Measurements from ENCODE around the gene LENG1. TPM values are rescaled to one million over a fixed set of nuclear protein-coding genes. Genes with fewer than 3 reads are reported as not detected.

The LENG1 gene
- total and polyA plus RNA-seq, 8 donors, result 2.1 to 9.7 (median 4.8) TPM

GRCh38 chr19:54145541-54146158, 13.9 kb downstream of the LENG1 start:
- H3K4me3 ChIP-seq, result no peak overlapping the region
- intact Hi-C loops (cut with DNase I), result no loop called here
- no peak for DNase-seq
- no peak for FAIRE-seq
- peaks cover 9 to 62% (median 53%) of the 10 kb centered on the region in 3 donors for H3K36me3 ChIP-seq
- H3K27ac ChIP-seq, result no peak overlapping the region
- no peak for ATAC-seq
- no peaks in the 10 kb centered on the region for H3K27me3 ChIP-seq
- WGBS, 2 donors, result 91 to 92% methylated on average over 28 of the region's 28 CpGs
- H3K9me3 ChIP-seq, result no peaks in the 10 kb centered on the region
- no peak for TF ChIP-seq CTCF (IDR thresholded peaks at IDR 0.05)
- peaks cover 0 to 4% (median 0%) of the 10 kb centered on the region in 3 donors for H3K4me1 ChIP-seq

GRCh38 chr19:54142166-54142780, 17.2 kb downstream of the LENG1 start:
- no peak for TF ChIP-seq CTCF (IDR thresholded peaks at IDR 0.05)
- no peak overlapping the region for H3K4me3 ChIP-seq
- WGBS, 2 donors, result 79 to 81% methylated on average over 7 of the region's 7 CpGs
- peaks cover 0 to 14% (median 0%) of the 10 kb centered on the region in 3 donors for H3K4me1 ChIP-seq
- peaks cover 9 to 47% (median 33%) of the 10 kb centered on the region in 3 donors for H3K36me3 ChIP-seq
- H3K27me3 ChIP-seq, result no peaks in the 10 kb centered on the region
- FAIRE-seq (no peak), ATAC-seq (no peak), DNase-seq (no peak)
- no peak overlapping the region for H3K27ac ChIP-seq
- no peaks in the 10 kb centered on the region for H3K9me3 ChIP-seq
- intact Hi-C loops (cut with DNase I), result no loop called here

- no peak for FAIRE-seq
- no peaks in the 10 kb centered on the region for H3K27me3 ChIP-seq
- no peak for DNase-seq
- intact Hi-C loops (cut with DNase I), result no loop called here
- no peak for TF ChIP-seq CTCF (IDR thresholded peaks at IDR 0.05)
- peaks cover 0 to 14% (median 0%) of the 10 kb centered on the region in 3 donors for H3K4me1 ChIP-seq
- ATAC-seq, result no peak
- no peak overlapping the region for H3K4me3 ChIP-seq
- no peaks in the 10 kb centered on the region for H3K9me3 ChIP-seq
- peaks cover 9 to 39% (median 25%) of the 10 kb centered on the region in 3 donors for H3K36me3 ChIP-seq
- 83 to 84% methylated on average over 3 of the region's 3 CpGs for WGBS, 2 donors
- no peak overlapping the region for H3K27ac ChIP-seq
Observed at GRCh38 chr19:54141356-54141755, 18.2 kb downstream of the LENG1 start.

GRCh38 chr19:54138489-54139256, 20.8 kb downstream of the LENG1 start:
- FAIRE-seq, result no peak
- TF ChIP-seq CTCF (IDR thresholded peaks at IDR 0.05), result no peak
- H3K4me1 ChIP-seq, result peaks cover 0 to 20% (median 3%) of the 10 kb centered on the region in 3 donors
- WGBS, 2 donors, result 17 to 19% methylated on average over 28 to 30 of the region's 31 CpGs
- DNase-seq, result no peak
- H3K27me3 ChIP-seq, result no peaks in the 10 kb centered on the region
- intact Hi-C loops (cut with DNase I), result no loop called here
- peaks cover under 1 to 12% (median 4%) of the 10 kb centered on the region in 3 donors for H3K36me3 ChIP-seq
- peak overlapping the region in 2 of 4 donors; percentile 90 to 92 for H3K27ac ChIP-seq
- H3K4me3 ChIP-seq, result peak overlapping the region; percentile 98 to 100 (median 100)
- no peak for ATAC-seq
- H3K9me3 ChIP-seq, result no peaks in the 10 kb centered on the region
